DOHH2 (cell line): ENCODE data around the gene CPNE9.

Experiments
- H3F3A ChIP-seq: fragments of 200-600 bp; sonication (generic), shearing (Covaris generic); 2 replicates; pipeline ENCODE4 v1.6.0; 2016; ENCODE audit warnings: antibody characterized with exemption, mild to moderate bottlenecking; ENCODE audit not compliant: control insufficient read depth, insufficient read depth
- H3K27ac ChIP-seq: fragments of 200-600 bp; sonication (generic); 2 replicates; pipeline ENCODE4 v1.5.1; 2014; ENCODE audit warnings: low read depth, mild to moderate bottlenecking, low read length, moderate library complexity
- H3K27me3 ChIP-seq: fragments of 200-600 bp; sonication (generic); 2 replicates; pipeline ENCODE4 v1.6.1; 2014; ENCODE audit warnings: mild to moderate bottlenecking, low read length, mixed read lengths; ENCODE audit not compliant: control insufficient read depth
- H3K36me3 ChIP-seq: fragments of 200-600 bp; sonication (generic); 2 replicates; pipeline ENCODE4 v1.6.1; 2014; ENCODE audit warnings: mild to moderate bottlenecking, low read length, moderate library complexity, mixed read lengths; ENCODE audit not compliant: control insufficient read depth
- H3K4me1 ChIP-seq: fragments of 200-600 bp; sonication (generic); 2 replicates; pipeline ENCODE4 v1.6.1; 2014; ENCODE audit warnings: mild to moderate bottlenecking, low read length, mixed read lengths; ENCODE audit not compliant: control insufficient read depth
- H3K4me2 ChIP-seq: fragments of 200-600 bp; sonication (generic); 2 replicates; pipeline ENCODE4 v1.6.0; 2014; ENCODE audit warnings: mild to moderate bottlenecking, low read length, moderate library complexity
- H3K4me3 ChIP-seq: fragments of 200-600 bp; sonication (generic); 2 replicates; pipeline ENCODE4 v1.5.1; 2014; ENCODE audit warnings: mild to moderate bottlenecking, low read length, mixed read lengths
- H3K79me2 ChIP-seq: fragments of 200-600 bp; sonication (generic); 2 replicates; pipeline ENCODE4 v1.6.1; 2014; ENCODE audit warnings: mild to moderate bottlenecking, low read length, mixed read lengths; ENCODE audit not compliant: control insufficient read depth
- H3K9me2 ChIP-seq: fragments of 200-600 bp; sonication (generic); replicated peaks from 2 replicates; pipeline ENCODE4 v1.6.1; 2014; ENCODE audit warnings: mild to moderate bottlenecking, low read length, mixed read lengths; ENCODE audit not compliant: control insufficient read depth
- H3K9me3 ChIP-seq: fragments of 200-600 bp; sonication (generic); 2 replicates; pipeline ENCODE4 v1.6.1; 2014; ENCODE audit warnings: antibody characterized with exemption, low read length, mixed read lengths; ENCODE audit not compliant: control insufficient read depth, insufficient read depth
- H4K20me1 ChIP-seq: fragments of 200-600 bp; sonication (generic); 2 replicates; pipeline ENCODE4 v1.6.0; 2014; ENCODE audit warnings: low read depth, mild to moderate bottlenecking, antibody characterized with exemption, low read length, moderate library complexity; ENCODE audit not compliant: control insufficient read depth, insufficient read depth
- EZH2phosphoT487 ChIP-seq: fragments of 200-600 bp; sonication (generic); IDR thresholded peaks from 2 replicates; pipeline ENCODE4 v1.6.1; 2017; ENCODE audit warnings: borderline replicate concordance, mild to moderate bottlenecking, antibody characterized with exemption, low read length, moderate library complexity, mixed read lengths
- TF ChIP-seq, protein P1 (sequence below): fragments of 200-600 bp; sonication (generic); IDR thresholded peaks from one replicate; pipeline ENCODE4 v1.5.1; 2014; ENCODE audit warnings: antibody characterized with exemption, mild to moderate bottlenecking, low read depth, low read length; ENCODE audit not compliant: poor library complexity, severe bottlenecking

Gene CPNE9

DNA sequence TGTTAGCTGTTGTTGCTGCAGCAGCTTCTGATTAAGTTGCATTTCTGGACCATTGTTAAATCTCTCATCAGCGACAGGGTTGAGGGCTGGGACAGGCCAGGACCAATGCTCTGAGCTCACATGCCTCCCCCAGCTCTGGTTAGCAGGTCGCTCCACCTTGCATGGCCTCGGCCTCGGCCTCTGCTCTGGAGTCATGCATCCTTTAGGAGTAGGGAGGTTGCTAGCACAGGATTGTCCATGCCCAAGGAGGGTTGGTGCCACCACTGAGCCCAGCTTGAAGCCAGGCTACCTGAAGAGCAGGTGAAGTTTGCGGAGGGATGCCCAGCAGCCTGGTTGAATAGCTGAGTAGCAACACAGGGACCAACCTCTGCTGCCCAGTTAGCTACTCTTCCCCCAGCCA lies 11.2 kb upstream of the CPNE9 start:
- Histone ChIP-seq H3K4me3 (no peak overlapping the region), H3K27ac (no peak overlapping the region), H3K9me3 (no peaks in the 10 kb centered on the region), H3K36me3 (peaks cover 92% of the 10 kb centered on the region), H4K20me1 (0 out of 2 replicates have a peak, but pooled peaks cover 4% of the 10 kb centered on the region), H3K4me1 (peaks cover 12% of the 10 kb centered on the region), H3K9me2 (no peaks in the 10 kb centered on the region), H3K27me3 (no peaks in the 10 kb centered on the region), H3K79me2 (no peaks in the 10 kb centered on the region), H3F3A (no peaks in the 10 kb centered on the region), H3K4me2 (no peak overlapping the region)
- no peak for TF ChIP-seq EZH2phosphoT487
- TF ChIP-seq, protein P1, sequence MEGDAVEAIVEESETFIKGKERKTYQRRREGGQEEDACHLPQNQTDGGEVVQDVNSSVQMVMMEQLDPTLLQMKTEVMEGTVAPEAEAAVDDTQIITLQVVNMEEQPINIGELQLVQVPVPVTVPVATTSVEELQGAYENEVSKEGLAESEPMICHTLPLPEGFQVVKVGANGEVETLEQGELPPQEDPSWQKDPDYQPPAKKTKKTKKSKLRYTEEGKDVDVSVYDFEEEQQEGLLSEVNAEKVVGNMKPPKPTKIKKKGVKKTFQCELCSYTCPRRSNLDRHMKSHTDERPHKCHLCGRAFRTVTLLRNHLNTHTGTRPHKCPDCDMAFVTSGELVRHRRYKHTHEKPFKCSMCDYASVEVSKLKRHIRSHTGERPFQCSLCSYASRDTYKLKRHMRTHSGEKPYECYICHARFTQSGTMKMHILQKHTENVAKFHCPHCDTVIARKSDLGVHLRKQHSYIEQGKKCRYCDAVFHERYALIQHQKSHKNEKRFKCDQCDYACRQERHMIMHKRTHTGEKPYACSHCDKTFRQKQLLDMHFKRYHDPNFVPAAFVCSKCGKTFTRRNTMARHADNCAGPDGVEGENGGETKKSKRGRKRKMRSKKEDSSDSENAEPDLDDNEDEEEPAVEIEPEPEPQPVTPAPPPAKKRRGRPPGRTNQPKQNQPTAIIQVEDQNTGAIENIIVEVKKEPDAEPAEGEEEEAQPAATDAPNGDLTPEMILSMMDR = no peak

- Histone ChIP-seq H3K4me1 (peaks cover 10% of the 10 kb centered on the region), H3K27ac (no peak overlapping the region), H3K4me2 (no peak overlapping the region), H3K27me3 (no peaks in the 10 kb centered on the region), H3K4me3 (no peak overlapping the region), H3K79me2 (no peaks in the 10 kb centered on the region), H4K20me1 (0 out of 2 replicates have a peak, but pooled peaks cover 4% of the 10 kb centered on the region), H3F3A (no peaks in the 10 kb centered on the region), H3K9me2 (no peaks in the 10 kb centered on the region), H3K9me3 (no peaks in the 10 kb centered on the region), H3K36me3 (peaks cover 80% of the 10 kb centered on the region)
- TF ChIP-seq EZH2phosphoT487 = no peak
- TF ChIP-seq, protein P1 = no peak
These were observed 8.3 kb upstream of the CPNE9 start for GRCh38 chr3:9695345-9695744.

DNA sequence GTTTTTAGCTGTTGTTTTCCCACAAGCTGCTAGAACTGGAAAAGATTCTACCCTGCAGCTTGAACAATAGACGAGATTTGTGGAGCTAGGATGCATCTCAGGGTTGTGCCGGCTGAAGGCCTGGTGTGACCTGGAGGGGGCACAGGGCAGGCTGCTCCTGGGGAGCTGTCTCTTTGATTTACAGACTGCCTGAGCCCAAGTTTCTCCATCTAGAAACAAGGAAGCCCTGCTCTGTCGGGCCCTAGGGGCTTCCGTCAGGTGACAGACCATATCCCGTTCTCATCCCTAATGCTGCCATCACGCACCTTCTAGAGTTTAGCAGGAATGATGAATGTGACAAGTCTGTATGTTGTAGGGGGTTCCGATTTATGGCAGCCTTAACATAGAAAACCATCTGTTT lies 7.9 kb upstream of the CPNE9 start:
- peaks cover 6% of the 10 kb centered on the region for H3K4me1 ChIP-seq
- H3K4me2 ChIP-seq = no peak overlapping the region
- no peaks in the 10 kb centered on the region for H3K79me2 ChIP-seq
- no peaks in the 10 kb centered on the region for H3K9me3 ChIP-seq
- no peak for TF ChIP-seq EZH2phosphoT487
- TF ChIP-seq, protein P1 = no peak
- no peaks in the 10 kb centered on the region for H3K9me2 ChIP-seq
- no peaks in the 10 kb centered on the region for H3F3A ChIP-seq
- no peak overlapping the region for H3K4me3 ChIP-seq
- H3K27me3 ChIP-seq = no peaks in the 10 kb centered on the region
- H3K36me3 ChIP-seq = peaks cover 78% of the 10 kb centered on the region
- H3K27ac ChIP-seq = no peak overlapping the region
- H4K20me1 ChIP-seq = 0 out of 2 replicates have a peak, but pooled peaks cover 3% of the 10 kb centered on the region
